K562 (cell line): Measurements from ENCODE around the gene SLC25A44.
A peak's percentile ranks its signal among the peaks of the same experiment; 100 is the strongest.

Experiments used
- AFF4 ChIP-seq: sonication (generic); formaldehyde crosslinking; IDR thresholded peaks from 2 replicates; pipeline ENCODE4 v1.8.0; 2023; ENCODE audit warnings: mild to moderate bottlenecking, missing genetic modification reagents
- CTCF ChIP-seq, 3 experiments: IDR thresholded peaks in 2 of 3; conservative IDR thresholded peaks in 1 of 3; 2 replicates each; pipeline ENCODE4 v1.5.1; 2011 to 2012; ENCODE audit warnings: low read length in 3 of 3, mild to moderate bottlenecking in 3 of 3, control low read depth in 2 of 3, improper control_type of control experiment in 1 of 3, inconsistent platforms in 1 of 3, low read depth in 1 of 3, mixed read lengths in 1 of 3, moderate library complexity in 1 of 3; ENCODE audit not compliant: insufficient read depth in 2 of 3
- MCM2 ChIP-seq: fragments of 450-650 bp; IDR thresholded peaks from 2 replicates; pipeline ENCODE4 v1.6.1; 2017; ENCODE audit warnings: low read depth, mild to moderate bottlenecking
- NKRF ChIP-seq: fragments of 450-650 bp; IDR thresholded peaks from 2 replicates; pipeline ENCODE4 v1.6.1; 2016; ENCODE audit warnings: borderline replicate concordance
- POLR2A ChIP-seq: fragments of 450-650 bp; conservative IDR thresholded peaks from 2 replicates; pipeline ENCODE4 v1.6.1; 2016
- PTBP1 ChIP-seq: fragments of 200-400 bp; formaldehyde crosslinking; IDR thresholded peaks from 2 replicates; pipeline ENCODE4 v1.6.1; 2017; ENCODE audit warnings: low read depth, low read length
- RFX1 ChIP-seq: fragments of 450-650 bp; IDR thresholded peaks from 2 replicates; pipeline ENCODE4 v1.6.1; 2016; ENCODE audit warnings: mild to moderate bottlenecking, moderate library complexity
- TAF9B ChIP-seq: fragments of 450-650 bp; IDR thresholded peaks from 2 replicates; pipeline ENCODE4 v1.6.1; 2018; ENCODE audit warnings: mild to moderate bottlenecking; ENCODE audit not compliant: partially characterized antibody
- ZNF408 ChIP-seq: fragments of 250-450 bp; sonication (Bioruptor Pico); IDR thresholded peaks from 2 replicates; pipeline ENCODE4 v1.4.0; 2020; ENCODE audit warnings: low read depth, mild to moderate bottlenecking, moderate library complexity

- TF ChIP-seq RFX1, result no peak
- TF ChIP-seq NKRF, result no peak
- TF ChIP-seq POLR2A, result no peak
- TF ChIP-seq CTCF (IDR thresholded peaks at IDR 0.05 in 2 of 3, conservative IDR thresholded peaks at IDR 0.05 in 1 of 3; ENCODE audit: insufficient read depth in 2 of 3, low read depth in 1 of 3, low read length in 3 of 3), result peak; percentile 24 to 46 (median 28); a peak in 2 of 6 replicates
- no peak for TF ChIP-seq MCM2
- no peak for TF ChIP-seq TAF9B
- TF ChIP-seq AFF4, result no peak
- no peak for TF ChIP-seq PTBP1
- no peak for TF ChIP-seq ZNF408
These were observed 21.0 kb upstream of the SLC25A44 start for GRCh38 chr1:156172696-156173470.
